ENCODE data around the gene FAF2. TPM values are rescaled to one million over a fixed set of nuclear protein-coding genes. Genes with fewer than 3 reads are reported as not detected.

Gene FAF2
- total and polyA plus RNA-seq, 7 experiments from 2014 or later: 11.8 to 43.2 (median 30.9) TPM

DNA sequence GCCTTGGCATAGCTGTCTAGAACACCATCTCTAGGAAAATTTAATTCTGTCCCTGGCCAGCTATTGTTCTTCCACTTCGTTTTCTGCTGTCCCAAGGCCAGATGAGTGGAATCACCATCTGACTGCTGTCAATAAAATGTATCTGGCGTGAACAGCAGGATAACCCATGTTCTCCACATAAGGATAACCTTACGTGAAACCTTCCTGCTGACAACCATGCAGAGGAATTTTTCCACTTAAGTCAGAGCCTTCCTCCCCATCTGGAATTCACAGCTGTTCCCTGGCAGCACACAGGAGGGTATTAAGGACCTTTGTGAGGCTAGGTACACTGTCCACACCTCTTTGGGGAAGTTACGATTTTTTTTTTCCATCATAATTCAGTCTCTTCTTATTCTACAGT lies 60.4 kb downstream of the FAF2 start:
- H3K9me3 Mint-ChIP-seq: no peaks in the 10 kb centered on the region
- no peak overlapping the region for H3K27ac ChIP-seq (ENCODE audit: low read depth, low read length)
- peaks cover 7 to 37% (median 26%) of the 10 kb centered on the region in 5 donors for H3K36me3 Mint-ChIP-seq
- ChIA-PET CTCF (no interaction called here), POLR2A (interaction anchor here (1.1 to 1.8 kb wide), 2 partner anchors 29 to 34 kb away, joined by 3 to 5 read pairs; partner anchors contain the start of gene RNF44)
- H3K27me3 Mint-ChIP-seq: no peaks in the 10 kb centered on the region
- no peak overlapping the region for H3K4me3 ChIP-seq (ENCODE audit: low read length)
- no peak for ATAC-seq
- H3K4me1 ChIP-seq (ENCODE audit: control insufficient read depth in 2 of 2, insufficient read depth in 2 of 2, low read length in 2 of 2): no peaks in the 10 kb centered on the region
- H3K4me1 Mint-ChIP-seq: peaks cover 0 to 8% (median 6%) of the 10 kb centered on the region in 7 donors
- H3K36me3 ChIP-seq (ENCODE audit: control insufficient read depth in 2 of 3, insufficient read depth in 3 of 3, low read length in 3 of 3): peaks cover 0 to 42% (median 0%) of the 10 kb centered on the region in 3 experiments
- no peaks in the 10 kb centered on the region for H3K9me3 ChIP-seq (ENCODE audit: control insufficient read depth in 2 of 3, low read length in 3 of 3)
- H3K27me3 ChIP-seq (ENCODE audit: control insufficient read depth in 2 of 2, insufficient read depth in 2 of 2, low read length in 2 of 2): no peaks in the 10 kb centered on the region
- DNase-seq: no peak
- H3K4me3 Mint-ChIP-seq: no peak overlapping the region
- intact Hi-C loops (cut with micrococcal nuclease): loop anchor here in 1 of 2 donors (5.0 kb wide), 1 partner anchor 34 kb away; no protein-coding TSS in a partner anchor
- H3K27ac Mint-ChIP-seq: peak overlapping the region in 4 of 9 donors; percentile 26 to 71 (median 40)

DNA sequence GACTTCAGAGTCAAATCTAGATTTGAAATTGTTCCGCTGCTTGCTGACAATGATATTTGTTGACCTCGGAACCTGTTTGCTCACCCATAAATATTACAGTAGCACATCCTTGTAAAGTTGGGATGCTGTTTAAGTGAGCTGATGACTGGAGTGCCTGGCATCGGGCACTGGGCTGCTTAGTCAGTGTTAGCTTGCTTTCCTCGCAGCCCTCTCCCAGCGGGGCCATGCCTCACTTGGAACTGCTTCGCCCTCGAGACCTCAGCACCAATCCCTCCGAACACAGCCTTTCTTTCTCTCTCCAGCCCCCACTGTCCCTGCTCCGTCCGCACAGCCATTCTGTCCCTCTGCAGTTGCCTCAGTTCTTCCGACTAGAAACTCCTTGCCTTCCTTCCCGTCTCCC lies 65.6 kb downstream of the FAF2 start:
- Histone ChIP-seq H3K4me1 (ENCODE audit: control insufficient read depth in 2 of 2, insufficient read depth in 2 of 2, low read length in 2 of 2) (peaks cover 0 to 9% of the 10 kb centered on the region in 2 donors), H3K27me3 (ENCODE audit: control insufficient read depth in 2 of 2, insufficient read depth in 2 of 2, low read length in 2 of 2) (no peaks in the 10 kb centered on the region), H3K36me3 (ENCODE audit: control insufficient read depth in 2 of 3, insufficient read depth in 3 of 3, low read length in 3 of 3) (no peaks in the 10 kb centered on the region), H3K9me3 (ENCODE audit: control insufficient read depth in 2 of 3, low read length in 3 of 3) (no peaks in the 10 kb centered on the region), H3K27ac (ENCODE audit: low read depth, low read length) (no peak overlapping the region), H3K4me3 (ENCODE audit: low read length) (no peak overlapping the region)
- intact Hi-C loops (cut with micrococcal nuclease): no loop called here
- ATAC-seq (no peak), DNase-seq (no peak)
- Mint-ChIP-seq H3K4me1 (peaks cover 8 to 28% (median 18%) of the 10 kb centered on the region in 7 donors), H3K27ac (peak overlapping the region in 4 of 9 donors; percentile 34 to 83 (median 63)), H3K27me3 (no peaks in the 10 kb centered on the region), H3K36me3 (peaks cover 0 to 5% (median 0%) of the 10 kb centered on the region in 5 donors), H3K9me3 (no peaks in the 10 kb centered on the region), H3K4me3 (no peak overlapping the region)
- ChIA-PET POLR2A (interaction anchor here (0.6 to 0.7 kb wide), 2 partner anchors 18 to 61 kb away, joined by 3 read pairs; no protein-coding TSS in a partner anchor), CTCF (no interaction called here)

DNA sequence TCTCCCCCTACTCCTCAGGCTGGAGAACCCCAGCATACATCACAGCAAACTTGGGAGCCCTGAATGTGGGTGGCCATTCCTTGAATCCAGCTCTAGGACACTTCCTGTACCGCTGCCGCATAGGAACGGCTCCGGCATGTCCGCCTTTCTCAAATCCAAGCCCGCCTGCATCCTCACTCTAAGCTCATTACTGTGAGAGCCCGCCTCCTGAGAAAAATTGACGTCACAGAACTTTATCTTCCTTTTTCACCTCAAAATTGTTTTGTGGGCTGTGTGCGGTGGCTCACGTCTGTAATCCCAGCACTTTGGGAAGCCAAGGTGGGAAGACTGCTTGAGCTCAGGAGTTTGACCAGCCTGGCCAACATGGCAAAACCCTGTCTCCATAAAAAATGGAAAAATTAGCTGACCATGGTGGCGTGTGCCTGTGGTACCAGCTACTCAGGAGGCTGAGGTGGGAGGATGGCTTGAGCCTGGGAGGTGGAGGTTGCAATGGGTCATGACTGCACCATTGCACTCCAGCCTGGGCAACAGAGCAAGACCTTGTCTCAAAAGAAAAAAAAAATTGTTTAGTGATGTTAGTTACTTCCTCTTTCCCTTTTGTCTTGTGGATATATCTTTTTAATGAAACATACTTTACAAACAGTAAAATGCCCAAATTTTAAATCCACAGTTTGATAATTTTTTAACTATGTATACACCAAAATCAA lies 66.2 kb downstream of the FAF2 start:
- peaks cover 8 to 28% (median 18%) of the 10 kb centered on the region in 7 donors for H3K4me1 Mint-ChIP-seq
- intact Hi-C loops (cut with micrococcal nuclease): no loop called here
- Histone ChIP-seq H3K27me3 (ENCODE audit: control insufficient read depth in 2 of 2, insufficient read depth in 2 of 2, low read length in 2 of 2) (no peaks in the 10 kb centered on the region), H3K9me3 (ENCODE audit: control insufficient read depth in 2 of 3, low read length in 3 of 3) (no peaks in the 10 kb centered on the region), H3K4me1 (ENCODE audit: control insufficient read depth in 2 of 2, insufficient read depth in 2 of 2, low read length in 2 of 2) (peaks cover 0 to 9% of the 10 kb centered on the region in 2 donors), H3K27ac (ENCODE audit: low read depth, low read length) (no peak overlapping the region), H3K36me3 (ENCODE audit: control insufficient read depth in 2 of 3, insufficient read depth in 3 of 3, low read length in 3 of 3) (no peaks in the 10 kb centered on the region), H3K4me3 (ENCODE audit: low read length) (no peak overlapping the region)
- H3K27me3 Mint-ChIP-seq: no peaks in the 10 kb centered on the region
- no peak overlapping the region for H3K4me3 Mint-ChIP-seq
- no peak for ATAC-seq
- peak overlapping the region in 3 of 9 donors; percentile 48 to 83 (median 78) for H3K27ac Mint-ChIP-seq
- ChIA-PET POLR2A (interaction anchor here (0.7 kb wide), 1 partner anchor 17 kb away, joined by 3 read pairs; no protein-coding TSS in a partner anchor), CTCF (interaction anchor here (0.6 kb wide), 1 partner anchor 90 kb away, joined by 4 read pairs; no protein-coding TSS in a partner anchor)
- no peaks in the 10 kb centered on the region for H3K9me3 Mint-ChIP-seq
- H3K36me3 Mint-ChIP-seq: peaks cover 0 to 5% (median 0%) of the 10 kb centered on the region in 5 donors
- no peak for DNase-seq

DNA sequence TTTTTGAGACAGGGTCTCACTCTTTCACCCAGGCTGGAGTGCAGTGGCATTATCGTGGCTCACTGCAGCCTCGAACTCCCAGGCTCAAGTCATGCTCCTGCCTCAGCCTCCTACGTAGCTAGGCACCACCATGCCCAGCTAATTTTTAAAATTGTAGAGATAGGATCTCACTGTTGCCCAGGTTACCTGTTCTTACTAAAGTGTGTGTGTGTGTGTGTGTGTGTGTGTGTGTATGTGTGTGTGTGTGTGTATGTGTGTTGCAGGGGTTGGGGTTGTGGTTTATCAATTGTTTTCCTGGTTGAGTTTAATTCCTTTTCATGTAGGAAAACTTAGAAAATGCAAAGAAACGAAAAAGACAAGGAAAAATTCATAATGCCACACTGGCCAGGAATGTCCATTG lies 67.2 kb downstream of the FAF2 start:
- H3K27me3 Mint-ChIP-seq: no peaks in the 10 kb centered on the region
- ATAC-seq (no peak), DNase-seq (no peak)
- ChIA-PET POLR2A (interaction anchor here (0.6 to 1.0 kb wide), 2 partner anchors 19 to 112 kb away, joined by 3 read pairs; no protein-coding TSS in a partner anchor), CTCF (interaction anchor here (0.6 kb wide), 1 partner anchor 91 kb away, joined by 4 read pairs; no protein-coding TSS in a partner anchor)
- peak overlapping the region in 1 of 9 donors; percentile 68 for H3K27ac Mint-ChIP-seq
- Histone ChIP-seq H3K4me3 (ENCODE audit: low read length) (no peak overlapping the region), H3K4me1 (ENCODE audit: control insufficient read depth in 2 of 2, insufficient read depth in 2 of 2, low read length in 2 of 2) (peaks cover 0 to 9% of the 10 kb centered on the region in 2 donors), H3K27ac (ENCODE audit: low read depth, low read length) (no peak overlapping the region), H3K27me3 (ENCODE audit: control insufficient read depth in 2 of 2, insufficient read depth in 2 of 2, low read length in 2 of 2) (no peaks in the 10 kb centered on the region), H3K36me3 (ENCODE audit: control insufficient read depth in 2 of 3, insufficient read depth in 3 of 3, low read length in 3 of 3) (no peaks in the 10 kb centered on the region), H3K9me3 (ENCODE audit: control insufficient read depth in 2 of 3, low read length in 3 of 3) (no peaks in the 10 kb centered on the region)
- H3K4me1 Mint-ChIP-seq: peaks cover 9 to 33% (median 23%) of the 10 kb centered on the region in 7 donors
- H3K36me3 Mint-ChIP-seq: no peaks in the 10 kb centered on the region
- intact Hi-C loops (cut with micrococcal nuclease): no loop called here
- H3K9me3 Mint-ChIP-seq: no peaks in the 10 kb centered on the region
- no peak overlapping the region for H3K4me3 Mint-ChIP-seq

DNA sequence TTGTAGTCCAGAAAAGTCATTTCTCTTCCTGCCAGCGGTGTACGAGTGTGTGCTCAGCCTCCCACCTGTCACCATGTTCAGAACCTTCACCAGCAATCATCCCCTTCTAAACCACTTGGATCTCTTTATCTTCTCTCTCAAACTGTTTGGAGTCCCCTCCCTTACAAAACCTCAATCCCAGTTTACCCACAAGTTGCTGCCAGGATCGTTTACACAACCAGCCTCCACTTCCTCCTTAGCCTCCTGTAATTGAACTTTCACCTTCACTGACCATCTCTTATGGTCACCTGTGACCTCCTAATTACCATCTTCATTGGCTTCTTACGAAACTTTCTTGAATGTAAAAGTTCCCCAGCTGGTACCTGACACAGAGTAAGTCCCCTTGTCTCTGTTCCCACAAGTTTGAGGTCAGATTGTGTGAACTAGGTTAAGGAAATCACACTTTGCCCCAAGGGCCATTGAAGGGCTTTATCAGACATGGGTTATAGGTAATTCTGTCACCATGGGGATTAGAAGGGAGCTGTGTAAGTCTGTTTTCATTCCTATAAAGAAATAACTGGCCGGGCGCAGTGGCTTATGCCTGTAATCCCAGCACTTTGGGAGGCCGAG lies 69.0 kb downstream of the FAF2 start:
- H3K36me3 ChIP-seq (ENCODE audit: control insufficient read depth in 2 of 3, insufficient read depth in 3 of 3, low read length in 3 of 3): no peaks in the 10 kb centered on the region
- peaks cover 10 to 39% (median 29%) of the 10 kb centered on the region in 7 donors for H3K4me1 Mint-ChIP-seq
- peak overlapping the region in 4 of 9 donors; percentile 14 to 75 (median 37) for H3K27ac Mint-ChIP-seq
- no peaks in the 10 kb centered on the region for H3K27me3 Mint-ChIP-seq
- H3K27ac ChIP-seq (ENCODE audit: low read depth, low read length): no peak overlapping the region
- H3K4me3 Mint-ChIP-seq: no peak overlapping the region
- H3K9me3 Mint-ChIP-seq: no peaks in the 10 kb centered on the region
- intact Hi-C loops (cut with micrococcal nuclease): no loop called here
- peak; percentile 20 for ATAC-seq
- no peaks in the 10 kb centered on the region for H3K9me3 ChIP-seq (ENCODE audit: control insufficient read depth in 2 of 3, low read length in 3 of 3)
- no peak for DNase-seq
- no peaks in the 10 kb centered on the region for H3K36me3 Mint-ChIP-seq
- ChIA-PET CTCF (no interaction called here), POLR2A (interaction anchor here (1.3 to 5.1 kb wide), 2 partner anchors 12 to 18 kb away, joined by 4 to 15 read pairs; no protein-coding TSS in a partner anchor)
- H3K4me1 ChIP-seq (ENCODE audit: control insufficient read depth in 2 of 2, insufficient read depth in 2 of 2, low read length in 2 of 2): peaks cover 0 to 9% of the 10 kb centered on the region in 2 donors
- no peak overlapping the region for H3K4me3 ChIP-seq (ENCODE audit: low read length)
- H3K27me3 ChIP-seq (ENCODE audit: control insufficient read depth in 2 of 2, insufficient read depth in 2 of 2, low read length in 2 of 2): no peaks in the 10 kb centered on the region

DNA sequence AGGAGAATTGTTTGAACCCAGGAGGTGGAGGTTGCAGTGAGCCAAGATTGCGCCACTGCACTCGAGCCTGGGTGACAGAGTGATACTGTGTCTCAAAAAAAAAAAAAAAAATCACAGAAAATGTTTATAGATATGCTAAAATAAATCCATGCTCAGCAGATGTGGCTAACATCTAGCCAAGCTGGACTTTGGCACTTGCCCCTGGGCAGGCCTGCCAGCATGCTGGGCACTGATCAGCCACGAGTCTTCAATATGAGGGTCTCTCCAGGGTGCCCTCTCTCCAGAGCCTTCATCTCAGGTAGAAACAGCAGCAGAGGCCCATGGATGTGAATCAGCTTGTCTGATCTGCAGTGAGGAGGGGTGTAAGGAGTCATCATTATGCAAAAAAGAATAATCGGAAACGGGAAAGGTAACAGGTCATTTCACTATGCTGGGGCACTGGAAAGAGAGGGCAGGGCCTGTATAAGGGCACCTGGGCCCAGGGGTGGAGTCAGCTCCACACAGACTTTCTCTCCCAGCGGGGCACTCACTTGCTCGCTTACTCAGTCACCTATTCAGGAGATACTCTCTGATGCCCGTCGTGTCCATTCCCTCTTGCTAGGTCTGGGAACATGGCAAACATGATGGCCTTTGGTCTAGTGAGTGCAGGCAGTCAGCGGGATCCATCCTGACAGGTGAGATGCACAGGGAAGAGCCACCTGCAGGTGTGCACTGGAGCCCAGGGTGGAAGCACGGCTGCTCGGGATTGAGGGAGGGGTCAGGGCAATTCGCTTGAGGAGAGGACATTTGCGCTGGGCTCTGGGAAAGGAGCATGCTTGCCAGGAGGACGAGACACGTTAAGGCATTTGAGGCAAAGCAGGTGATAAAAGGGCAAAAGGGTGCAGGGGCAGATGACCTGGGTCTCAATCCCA lies 71.9 kb downstream of the FAF2 start:
- intact Hi-C loops (cut with micrococcal nuclease): no loop called here
- CTCF ChIA-PET: no interaction called here
- DNase-seq (no peak), ATAC-seq (no peak)
- POLR2A ChIA-PET: interaction anchor here (1.9 to 5.1 kb wide), 2 partner anchors 9 to 17 kb away, joined by 9 to 15 read pairs; partner anchors contain the start of gene RNF44
- Histone ChIP-seq H3K9me3 (ENCODE audit: control insufficient read depth in 2 of 3, low read length in 3 of 3) (no peaks in the 10 kb centered on the region), H3K36me3 (ENCODE audit: control insufficient read depth in 2 of 3, insufficient read depth in 3 of 3, low read length in 3 of 3) (no peaks in the 10 kb centered on the region), H3K27ac (ENCODE audit: low read depth, low read length) (no peak overlapping the region), H3K4me3 (ENCODE audit: low read length) (no peak overlapping the region), H3K4me1 (ENCODE audit: control insufficient read depth in 2 of 2, insufficient read depth in 2 of 2, low read length in 2 of 2) (peaks cover 0 to 9% of the 10 kb centered on the region in 2 donors), H3K27me3 (ENCODE audit: control insufficient read depth in 2 of 2, insufficient read depth in 2 of 2, low read length in 2 of 2) (no peaks in the 10 kb centered on the region)
- Mint-ChIP-seq H3K9me3 (no peaks in the 10 kb centered on the region), H3K36me3 (no peaks in the 10 kb centered on the region), H3K27me3 (no peaks in the 10 kb centered on the region), H3K27ac (peak overlapping the region in 3 of 9 donors; percentile 11 to 62 (median 17)), H3K4me3 (peak overlapping the region in 1 of 10 donors; percentile 56), H3K4me1 (peaks cover 13 to 44% (median 32%) of the 10 kb centered on the region in 7 donors)

Data from naive thymus-derived CD4-positive, alpha-beta T cell (primary cell).